Osteocyte (in vitro differentiated cells): ENCODE measurements around the gene LOX. TPM values are rescaled to one million over a fixed set of nuclear protein-coding genes. Genes with fewer than 3 reads are reported as not detected.

Experiments used
- DNase-seq: peaks from one replicate; pipeline ENCODE4 v3.0.0; 2021; ENCODE audit warnings: mixed read lengths; ENCODE audit not compliant: unreplicated experiment; ENCODE audit errors: extremely low spot score
- H3K27ac Mint-ChIP-seq: one replicate; pipeline ENCODE4 v1.8.0; 2021; ENCODE audit warnings: mild to moderate bottlenecking, mixed read lengths; ENCODE audit not compliant: unreplicated experiment
- H3K27me3 Mint-ChIP-seq: one replicate; pipeline ENCODE4 v1.8.0; 2021; ENCODE audit warnings: mixed read lengths; ENCODE audit not compliant: unreplicated experiment
- H3K36me3 Mint-ChIP-seq: one replicate; pipeline ENCODE4 v1.8.0; 2021; ENCODE audit warnings: mixed read lengths; ENCODE audit not compliant: unreplicated experiment
- H3K4me1 Mint-ChIP-seq: one replicate; pipeline ENCODE4 v1.8.0; 2021; ENCODE audit warnings: mixed read lengths; ENCODE audit not compliant: unreplicated experiment
- H3K4me3 Mint-ChIP-seq: one replicate; pipeline ENCODE4 v1.8.0; 2021; ENCODE audit warnings: mild to moderate bottlenecking, moderate library complexity, mixed read lengths; ENCODE audit not compliant: unreplicated experiment
- H3K9me3 Mint-ChIP-seq: one replicate; pipeline ENCODE4 v1.8.0; 2021; ENCODE audit warnings: mixed read lengths; ENCODE audit not compliant: unreplicated experiment
- CTCF ChIP-seq: fragments of 200-600 bp; sonication (generic); IDR thresholded peaks from 2 replicates; pipeline ENCODE4 v1.5.0; 2021; ENCODE audit warnings: antibody characterized with exemption, mild to moderate bottlenecking, moderate library complexity
- total RNA-seq: library from RNA; stranded (reverse); gene quantifications from 2 replicates; pipeline ENCODE4 v1.2.1, GENCODE V29; 2021

The LOX gene
- total RNA-seq, 1 donor from 2014 or later, result 72.0 TPM

GRCh38 chr5:122121479-122122465, 43.7 kb upstream of the LOX start:
- H3K4me3 Mint-ChIP-seq, result no peak overlapping the region
- DNase-seq, result no peak
- no peaks in the 10 kb centered on the region for H3K36me3 Mint-ChIP-seq
- H3K9me3 Mint-ChIP-seq, result no peaks in the 10 kb centered on the region
- H3K27me3 Mint-ChIP-seq, result no peaks in the 10 kb centered on the region
- no peak for TF ChIP-seq CTCF
- no peak overlapping the region for H3K27ac Mint-ChIP-seq
- peaks cover 7% of the 10 kb centered on the region for H3K4me1 Mint-ChIP-seq

GRCh38 chr5:122120957-122121356, 42.9 kb upstream of the LOX start:
- no peak for TF ChIP-seq CTCF
- Mint-ChIP-seq H3K27ac (no peak overlapping the region), H3K36me3 (no peaks in the 10 kb centered on the region), H3K27me3 (no peaks in the 10 kb centered on the region), H3K4me3 (no peak overlapping the region), H3K4me1 (peaks cover 3% of the 10 kb centered on the region), H3K9me3 (no peaks in the 10 kb centered on the region)
- DNase-seq, result no peak

GRCh38 chr5:122120493-122120892, 42.4 kb upstream of the LOX start:
- DNase-seq, result no peak
- H3K4me3 Mint-ChIP-seq, result no peak overlapping the region
- no peak for TF ChIP-seq CTCF
- H3K27me3 Mint-ChIP-seq, result no peaks in the 10 kb centered on the region
- peaks cover 2% of the 10 kb centered on the region for H3K4me1 Mint-ChIP-seq
- H3K9me3 Mint-ChIP-seq, result no peaks in the 10 kb centered on the region
- no peak overlapping the region for H3K27ac Mint-ChIP-seq
- H3K36me3 Mint-ChIP-seq, result no peaks in the 10 kb centered on the region

GRCh38 chr5:122119205-122119604, 41.1 kb upstream of the LOX start:
- no peak for TF ChIP-seq CTCF
- Mint-ChIP-seq H3K9me3 (no peaks in the 10 kb centered on the region), H3K27ac (no peak overlapping the region), H3K4me3 (no peak overlapping the region), H3K36me3 (no peaks in the 10 kb centered on the region), H3K27me3 (no peaks in the 10 kb centered on the region), H3K4me1 (peaks cover 2% of the 10 kb centered on the region)
- DNase-seq, result no peak

GRCh38 chr5:122118356-122118948, 40.4 kb upstream of the LOX start:
- TF ChIP-seq CTCF, result no peak
- no peak for DNase-seq
- no peaks in the 10 kb centered on the region for H3K36me3 Mint-ChIP-seq
- H3K27ac Mint-ChIP-seq, result no peak overlapping the region
- H3K4me1 Mint-ChIP-seq, result peaks cover 2% of the 10 kb centered on the region
- H3K27me3 Mint-ChIP-seq, result no peaks in the 10 kb centered on the region
- no peak overlapping the region for H3K4me3 Mint-ChIP-seq
- H3K9me3 Mint-ChIP-seq, result no peaks in the 10 kb centered on the region
